ENCODE results near the gene ARHGAP26.

- TF ChIP-seq CTCF (IDR thresholded peaks at IDR 0.05) (no peak), POLR2A (IDR thresholded peaks at IDR 0.05) (no peak)
Measured at GRCh38 chr5:142905348-142905747, 135.2 kb downstream of the ARHGAP26 start.
